H1 (cell line): Measurements from ENCODE around the gene TMEM229B.

Experiments
- CEBPB ChIP-seq: IDR thresholded peaks from 2 replicates; pipeline ENCODE4 v1.6.1; 2012; ENCODE audit warnings: low read depth, low read length
- CTCF ChIP-seq, 3 experiments: IDR thresholded peaks; 1 replicate in 2 of 3; 2 replicates in 1 of 3; pipeline versions ENCODE4 v1.5.1 to v1.6.1; 2011; ENCODE audit warnings: low read length in 3 of 3, mild to moderate bottlenecking in 3 of 3, inconsistent platforms in 2 of 3, low read depth in 1 of 3, moderate library complexity in 1 of 3; ENCODE audit not compliant: insufficient read depth in 1 of 3; ENCODE audit errors: control extremely low read depth in 1 of 3
- POLR2A ChIP-seq, 2 experiments: IDR thresholded peaks; 1 replicate in 1 of 2; 2 replicates in 1 of 2; pipeline ENCODE4 v1.6.1; 2011; ENCODE audit warnings: low read depth in 2 of 2, low read length in 2 of 2, mild to moderate bottlenecking in 2 of 2; ENCODE audit errors: control extremely low read depth in 1 of 2
- RFX5 ChIP-seq: IDR thresholded peaks from 2 replicates; pipeline ENCODE4 v1.6.1; 2011; ENCODE audit warnings: low read depth, low read length, improper control_type of control experiment, borderline replicate concordance
- SIN3A ChIP-seq, 2 experiments: IDR thresholded peaks in 1 of 2; conservative IDR thresholded peaks in 1 of 2; 2 replicates each; pipeline ENCODE4 v1.6.1; 2011 to 2012; ENCODE audit warnings: low read length in 2 of 2, improper control_type of control experiment in 1 of 2, low read depth in 1 of 2, mild to moderate bottlenecking in 1 of 2
- SP1 ChIP-seq: IDR thresholded peaks from 2 replicates; pipeline ENCODE4 v1.6.1; 2011; ENCODE audit warnings: low read depth, low read length
- TAF1 ChIP-seq: IDR thresholded peaks from 2 replicates; pipeline ENCODE4 v1.6.1; 2011; ENCODE audit warnings: mild to moderate bottlenecking, low read depth, low read length

- TF ChIP-seq CTCF (IDR thresholded peaks at IDR 0.05; ENCODE audit: control extremely low read depth in 1 of 3, insufficient read depth in 1 of 3, low read depth in 1 of 3, low read length in 3 of 3) = peak in 1 of 3 experiments; percentile 3; a peak in 1 of 4 replicates
- TF ChIP-seq SIN3A (conservative IDR thresholded peaks at IDR 0.05 in 1 of 2, IDR thresholded peaks at IDR 0.05 in 1 of 2; ENCODE audit: low read depth in 1 of 2, low read length in 2 of 2) = peak in 1 of 2 experiments; percentile 23; a peak in 2 of 4 replicates
- TF ChIP-seq RFX5 = no peak
- TF ChIP-seq SP1 = no peak
- peak; percentile 55 to 68 for TF ChIP-seq POLR2A (IDR thresholded peaks at IDR 0.05; ENCODE audit: control extremely low read depth in 1 of 2, low read depth in 2 of 2, low read length in 2 of 2)
- no peak for TF ChIP-seq CEBPB
- peak; percentile 68; the same call in 1 of the 2 replicates for TF ChIP-seq TAF1
Observed at GRCh38 chr14:67532998-67533753, 44.7 kb upstream of the TMEM229B start, which contains the start of gene PLEKHH1.
